K562 (cell line): ENCODE measurements around the gene PITRM1. TPM values are rescaled to one million over a fixed set of nuclear protein-coding genes. Genes with fewer than 3 reads are reported as not detected.

ENCODE experiments used
- ARHGAP35 ChIP-seq: fragments of 450-650 bp; IDR thresholded peaks from 2 replicates; pipeline ENCODE4 v1.6.1; 2018; ENCODE audit not compliant: partially characterized antibody
- BCL6 ChIP-seq: fragments of 250-450 bp; sonication (Bioruptor Pico); IDR thresholded peaks from 2 replicates; pipeline ENCODE4 v1.4.0; 2020
- CBX2 ChIP-seq: fragments of 200-600 bp; sonication (generic); IDR thresholded peaks from one replicate; pipeline ENCODE4 v1.6.1; 2012; ENCODE audit warnings: mild to moderate bottlenecking, low read length, inconsistent platforms; ENCODE audit not compliant: insufficient read depth, poor library complexity, severe bottlenecking
- ELF4 ChIP-seq: fragments of 450-650 bp; formaldehyde crosslinking; IDR thresholded peaks from 2 replicates; pipeline ENCODE4 v1.4.0; 2022; ENCODE audit warnings: missing genetic modification characterization
- ESRRB ChIP-seq: fragments of 250-450 bp; sonication (Bioruptor Pico); IDR thresholded peaks from 2 replicates; pipeline ENCODE4 v1.5.0; 2020; ENCODE audit warnings: mild to moderate bottlenecking, moderate library complexity, borderline replicate concordance
- HIVEP1 ChIP-seq: fragments of 250-450 bp; sonication (Bioruptor Pico); IDR thresholded peaks from 2 replicates; pipeline ENCODE4 v1.4.0; 2020; ENCODE audit warnings: mild to moderate bottlenecking
- HMG20A ChIP-seq: fragments of 450-650 bp; formaldehyde crosslinking; conservative IDR thresholded peaks from 2 replicates; pipeline ENCODE4 v1.4.0; 2020; ENCODE audit warnings: mild to moderate bottlenecking, mixed read lengths
- HOXB6 ChIP-seq: fragments of 250-450 bp; sonication (Bioruptor Pico); IDR thresholded peaks from 2 replicates; pipeline ENCODE4 v1.5.1; 2022; ENCODE audit warnings: mild to moderate bottlenecking, borderline replicate concordance
- KLF10 ChIP-seq: fragments of 250-450 bp; sonication (Bioruptor Pico); IDR thresholded peaks from 2 replicates; pipeline ENCODE4 v1.6.1; 2021; ENCODE audit warnings: matching md5 sums
- MAZ ChIP-seq, 2 experiments: fragments of 450-650 bp in 1 of 2; sonication (generic) in 1 of 2; formaldehyde crosslinking; IDR thresholded peaks in 1 of 2; conservative IDR thresholded peaks in 1 of 2; 2 replicates each; pipeline versions ENCODE4 v1.4.0 to v1.5.0; 2020; ENCODE audit warnings: mild to moderate bottlenecking in 1 of 2, missing genetic modification reagents in 1 of 2
- MCM3 ChIP-seq: fragments of 450-650 bp; IDR thresholded peaks from 2 replicates; pipeline ENCODE4 v1.6.1; 2016
- MYNN ChIP-seq, 2 experiments: sonication (generic); formaldehyde crosslinking in 1 of 2; IDR thresholded peaks; 2 replicates each; pipeline versions ENCODE4 v1.5.0 to v1.6.1; 2016 to 2020; ENCODE audit warnings: antibody characterized with exemption in 1 of 2, missing genetic modification reagents in 1 of 2
- NFIC ChIP-seq: fragments of 450-650 bp; IDR thresholded peaks from 2 replicates; pipeline ENCODE4 v1.6.1; 2017; ENCODE audit warnings: mild to moderate bottlenecking, inconsistent platforms
- NR1H2 ChIP-seq: sonication (generic); formaldehyde crosslinking; IDR thresholded peaks from 2 replicates; pipeline ENCODE4 v1.4.0; 2020; ENCODE audit warnings: mild to moderate bottlenecking, missing genetic modification reagents
- POLR2AphosphoS2 ChIP-seq: IDR thresholded peaks from 2 replicates; pipeline ENCODE4 v1.6.1; 2012; ENCODE audit warnings: low read length, improper control_type of control experiment
- POLR3G ChIP-seq: IDR thresholded peaks from 2 replicates; pipeline ENCODE4 v1.6.1; 2011; ENCODE audit not compliant: insufficient read length, insufficient replicate concordance; ENCODE audit errors: extremely low read depth
- PTRF ChIP-seq: fragments of 450-650 bp; IDR thresholded peaks from 2 replicates; pipeline ENCODE4 v1.6.1; 2016; ENCODE audit warnings: mild to moderate bottlenecking, missing genetic modification characterization, missing compliant biosample characterization
- SAP30 ChIP-seq: fragments of 200-600 bp; sonication (generic); IDR thresholded peaks from 2 replicates; pipeline ENCODE4 v1.6.1; 2012; ENCODE audit warnings: borderline replicate concordance, low read depth, mild to moderate bottlenecking, moderate library complexity, low read length, control low read depth, inconsistent platforms; ENCODE audit not compliant: insufficient read depth, poor library complexity, severe bottlenecking
- SIRT6 ChIP-seq: IDR thresholded peaks from one replicate; pipeline ENCODE4 v1.6.1; 2012; ENCODE audit warnings: low read depth, mild to moderate bottlenecking, control low read depth, inconsistent platforms, low read length, moderate library complexity
- ZNF165 ChIP-seq: fragments of 250-450 bp; sonication (Bioruptor Pico); IDR thresholded peaks from 2 replicates; pipeline ENCODE4 v1.4.0; 2020; ENCODE audit warnings: borderline replicate concordance
- ZNF253 ChIP-seq: fragments of 250-450 bp; sonication (Bioruptor Pico); conservative IDR thresholded peaks from 2 replicates; pipeline ENCODE4 v1.6.1; 2021; ENCODE audit warnings: mild to moderate bottlenecking
- ZNF282 ChIP-seq: sonication (generic); formaldehyde crosslinking; IDR thresholded peaks from 2 replicates; pipeline ENCODE4 v1.8.1; 2023; ENCODE audit warnings: missing genetic modification reagents
- ZNF431 ChIP-seq: sonication (generic); formaldehyde crosslinking; IDR thresholded peaks from 2 replicates; pipeline ENCODE4 v1.8.0; 2022; ENCODE audit warnings: mild to moderate bottlenecking, missing genetic modification reagents
- ZNF507 ChIP-seq: conservative IDR thresholded peaks from 2 replicates; pipeline ENCODE4 v1.6.1; 2017; ENCODE audit warnings: missing genetic modification characterization, missing compliant biosample characterization
- polyA plus RNA-seq, 8 experiments: library from polyadenylated mRNA; depleted of rRNA in 4 of 8; stranded (reverse) in 5 of 8; unstranded in 3 of 8; fragments of >200 nt; fragmentation: Nextera tagmentation in 2 of 8; fragmentation: Illumina TruSeq in 1 of 8; extraction: Ambion mirVana in 2 of 8; extraction: Trizol in 1 of 8; gene quantifications; 2 replicates each; pipeline versions ENCODE4 v1.2.1 to v1.2.3, GENCODE V29; 2011 to 2014; ENCODE audit warnings: inconsistent platforms in 1 of 8, missing spikeins in 1 of 8
- total RNA-seq, 7 experiments: library from RNA; depleted of rRNA in 6 of 7; stranded (reverse); fragments of >200 nt in 6 of 7; fragmentation: Illumina TruSeq in 2 of 7; extraction: Trizol in 2 of 7; gene quantifications; 2 replicates each; pipeline versions ENCODE4 v1.2.1 to v1.2.3, GENCODE V29; 2011 to 2021; ENCODE audit warnings: low replicate concordance in 1 of 7
- TF ChIP-seq, protein P1 (sequence below): fragments of 250-450 bp; sonication (Bioruptor Pico); IDR thresholded peaks from 2 replicates; pipeline ENCODE4 v1.8.0; 2021; ENCODE audit warnings: borderline replicate concordance, mild to moderate bottlenecking, moderate library complexity; ENCODE audit not compliant: poor library complexity, severe bottlenecking
- TF ChIP-seq, protein P2 (sequence below): fragments of 250-450 bp; sonication (Bioruptor Pico); IDR thresholded peaks from 2 replicates; pipeline ENCODE4 v1.5.1; 2021; ENCODE audit warnings: mild to moderate bottlenecking
- TF ChIP-seq, protein P3 (sequence below): fragments of 250-450 bp; sonication (Bioruptor Pico); IDR thresholded peaks from 2 replicates; pipeline ENCODE4 v1.8.0; 2022; ENCODE audit warnings: inconsistent platforms

The PITRM1 gene
- total and polyA plus RNA-seq, 9 of the 15 experiments (the other 6 are each of a cell fraction or from before 2014, with no cell fraction given) = 21.1 to 70.4 (median 39.7) TPM

DNA sequence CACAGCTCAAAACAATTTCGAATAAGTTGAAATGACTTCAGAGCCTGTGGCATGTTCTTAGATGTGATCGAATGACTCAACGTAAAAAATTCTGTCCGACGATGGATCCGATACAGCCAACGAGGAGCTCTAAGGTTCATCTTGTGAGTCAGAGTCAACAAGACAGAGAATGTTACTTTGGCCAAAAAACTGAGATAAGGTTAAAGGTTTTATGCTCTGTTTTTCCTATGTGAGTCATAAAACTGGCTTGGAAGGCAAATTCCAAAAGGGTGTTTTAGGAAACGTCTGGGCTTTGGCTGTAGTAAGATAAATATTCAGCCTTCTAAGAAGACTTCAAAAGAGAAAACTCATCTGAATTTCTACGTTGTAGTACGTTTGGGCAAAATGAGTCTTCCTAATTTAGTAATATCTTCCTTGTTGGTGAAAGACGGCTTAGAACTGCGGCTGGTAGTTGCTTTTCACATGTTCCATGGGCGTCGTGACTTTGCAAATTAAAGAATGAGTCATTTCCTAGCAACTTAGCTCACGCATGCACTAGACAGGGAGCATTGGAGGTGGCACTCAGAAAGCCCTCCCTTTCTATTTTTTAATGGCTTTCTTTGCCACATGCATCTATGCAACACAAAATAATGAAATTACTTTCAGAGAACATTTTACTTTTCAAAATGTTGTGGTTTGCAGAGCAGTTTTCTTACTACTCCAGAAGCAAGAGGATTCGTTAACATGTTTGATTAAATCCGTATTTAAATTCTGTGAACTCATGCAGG is 77.0 kb downstream of the PITRM1 start (continued):
- TF ChIP-seq, protein P1, sequence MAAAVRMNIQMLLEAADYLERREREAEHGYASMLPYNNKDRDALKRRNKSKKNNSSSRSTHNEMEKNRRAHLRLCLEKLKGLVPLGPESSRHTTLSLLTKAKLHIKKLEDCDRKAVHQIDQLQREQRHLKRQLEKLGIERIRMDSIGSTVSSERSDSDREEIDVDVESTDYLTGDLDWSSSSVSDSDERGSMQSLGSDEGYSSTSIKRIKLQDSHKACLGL = no peak
- TF ChIP-seq, protein P2, sequence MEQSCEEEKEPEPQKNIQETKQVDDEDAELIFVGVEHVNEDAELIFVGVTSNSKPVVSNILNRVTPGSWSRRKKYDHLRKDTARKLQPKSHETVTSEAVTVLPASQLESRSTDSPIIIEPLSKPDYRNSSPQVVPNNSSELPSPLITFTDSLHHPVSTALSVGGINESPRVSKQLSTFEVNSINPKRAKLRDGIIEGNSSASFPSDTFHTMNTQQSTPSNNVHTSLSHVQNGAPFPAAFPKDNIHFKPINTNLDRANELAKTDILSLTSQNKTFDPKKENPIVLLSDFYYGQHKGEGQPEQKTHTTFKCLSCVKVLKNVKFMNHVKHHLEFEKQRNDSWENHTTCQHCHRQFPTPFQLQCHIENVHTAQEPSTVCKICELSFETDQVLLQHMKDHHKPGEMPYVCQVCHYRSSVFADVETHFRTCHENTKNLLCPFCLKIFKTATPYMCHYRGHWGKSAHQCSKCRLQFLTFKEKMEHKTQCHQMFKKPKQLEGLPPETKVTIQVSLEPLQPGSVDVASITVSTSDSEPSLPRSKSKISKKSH (CRISPR knock-in tag) = no peak
- TF ChIP-seq ZNF507 (tag) (no peak), POLR2AphosphoS2 (no peak), BCL6 (no peak), NFIC (peak; percentile 31; the same call in 1 of the 2 replicates), SAP30 (no peak), ZNF282 (CRISPR knock-in tag) (no peak), ARHGAP35 (no peak), ELF4 (CRISPR knock-in tag) (no peak), ZNF165 (no peak), HMG20A (CRISPR knock-in tag) (no peak), MAZ (CRISPR knock-in tag; conservative IDR thresholded peaks at IDR 0.05 in 1 of 2, IDR thresholded peaks at IDR 0.05 in 1 of 2) (no peak), PTRF (no peak), ZNF253 (CRISPR knock-in tag) (no peak), KLF10 (CRISPR knock-in tag) (no peak), MCM3 (no peak), MYNN (IDR thresholded peaks at IDR 0.05) (0 out of 2 replicates have a peak, but pooled peaks have one; percentile 22), MYNN (CRISPR knock-in tag; IDR thresholded peaks at IDR 0.05) (no peak), CBX2 (no peak), POLR3G (no peak), ZNF431 (no peak), SIRT6 (no peak), HOXB6 (no peak), NR1H2 (CRISPR knock-in tag) (no peak), ESRRB (CRISPR knock-in tag) (no peak), HIVEP1 (CRISPR knock-in tag) (no peak)
- TF ChIP-seq, protein P3, sequence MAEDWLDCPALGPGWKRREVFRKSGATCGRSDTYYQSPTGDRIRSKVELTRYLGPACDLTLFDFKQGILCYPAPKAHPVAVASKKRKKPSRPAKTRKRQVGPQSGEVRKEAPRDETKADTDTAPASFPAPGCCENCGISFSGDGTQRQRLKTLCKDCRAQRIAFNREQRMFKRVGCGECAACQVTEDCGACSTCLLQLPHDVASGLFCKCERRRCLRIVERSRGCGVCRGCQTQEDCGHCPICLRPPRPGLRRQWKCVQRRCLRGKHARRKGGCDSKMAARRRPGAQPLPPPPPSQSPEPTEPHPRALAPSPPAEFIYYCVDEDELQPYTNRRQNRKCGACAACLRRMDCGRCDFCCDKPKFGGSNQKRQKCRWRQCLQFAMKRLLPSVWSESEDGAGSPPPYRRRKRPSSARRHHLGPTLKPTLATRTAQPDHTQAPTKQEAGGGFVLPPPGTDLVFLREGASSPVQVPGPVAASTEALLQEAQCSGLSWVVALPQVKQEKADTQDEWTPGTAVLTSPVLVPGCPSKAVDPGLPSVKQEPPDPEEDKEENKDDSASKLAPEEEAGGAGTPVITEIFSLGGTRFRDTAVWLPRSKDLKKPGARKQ (CRISPR knock-in tag) = no peak
